BLaER1 (cell line): ENCODE measurements around the gene HSP90B1.

Experiments
- H3K27ac ChIP-seq: shearing (Covaris generic); formaldehyde crosslinking; 2 replicates; pipeline ENCODE4 v1.8.1; 2022
- H3K27me3 ChIP-seq: shearing (Covaris generic); formaldehyde crosslinking; 2 replicates; pipeline ENCODE4 v1.8.1; 2022
- H3K36me3 ChIP-seq: shearing (Covaris generic); formaldehyde crosslinking; 2 replicates; pipeline ENCODE4 v1.8.1; 2022
- H3K4me1 ChIP-seq: shearing (Covaris generic); formaldehyde crosslinking; 2 replicates; pipeline ENCODE4 v1.8.1; 2022
- H3K4me2 ChIP-seq: shearing (Covaris generic); formaldehyde crosslinking; 2 replicates; pipeline ENCODE4 v1.8.1; 2022
- H3K4me3 ChIP-seq: shearing (Covaris generic); formaldehyde crosslinking; 2 replicates; pipeline ENCODE4 v1.8.1; 2022
- H3K9ac ChIP-seq: shearing (Covaris generic); formaldehyde crosslinking; 2 replicates; pipeline ENCODE4 v1.8.1; 2022
- H3K9me3 ChIP-seq: shearing (Covaris generic); formaldehyde crosslinking; 2 replicates; pipeline ENCODE4 v1.8.1; 2022
- H4K20me1 ChIP-seq: shearing (Covaris generic); formaldehyde crosslinking; 2 replicates; pipeline ENCODE4 v1.8.1; 2022
- Cebpa-rat ChIP-seq: shearing (Covaris generic); IDR thresholded peaks from 2 replicates; pipeline ENCODE4 v1.8.1; 2022

HSP90B1 gene

GRCh38 chr12:103930034-103930786 is at the start of gene HSP90B1:
TSS of gene HSP90B1 (plus strand) at chr12:103930410. CDS start at chr12:103930516, 106 bp downstream.
- Histone ChIP-seq H3K9me3 (no peaks in the 10 kb centered on the region), H3K9ac (peak within 1 kb of the TSS; percentile 97), H3K27me3 (no peaks in the 10 kb centered on the region), H3K4me2 (peak within 1 kb of the TSS; percentile 92), H3K4me3 (peak within 1 kb of the TSS; percentile 85), H3K4me1 (peaks cover 53% of the 10 kb centered on the region), H3K27ac (peak within 1 kb of the TSS; percentile 96), H3K36me3 (peaks cover 34% of the 10 kb centered on the region), H4K20me1 (peaks cover 48% of the 10 kb centered on the region)
- TF ChIP-seq Cebpa-rat: no peak

- peak overlapping the region; percentile 71 for H3K27ac ChIP-seq
- H3K9ac ChIP-seq: 0 out of 2 replicates have a peak overlapping the region, but pooled peaks have one; percentile 63
- peak overlapping the region; percentile 79 for H3K4me2 ChIP-seq
These were observed 48.9 kb upstream of the HSP90B1 start for GRCh38 chr12:103881261-103881660.

GRCh38 chr12:103882861-103883596 is 47.2 kb upstream of the HSP90B1 start:
- Histone ChIP-seq H3K4me3 (no peak overlapping the region), H3K9ac (peak overlapping the region; percentile 23; the same call in 1 of the 2 replicates), H4K20me1 (no peaks in the 10 kb centered on the region), H3K4me1 (peaks cover 68% of the 10 kb centered on the region), H3K36me3 (no peaks in the 10 kb centered on the region), H3K27me3 (no peaks in the 10 kb centered on the region), H3K27ac (peak overlapping the region; percentile 16; the same call in 1 of the 2 replicates), H3K9me3 (no peaks in the 10 kb centered on the region), H3K4me2 (peak overlapping the region; percentile 79)
- no peak for TF ChIP-seq Cebpa-rat

More at GRCh38 chr12:103881261-103881660, 48.9 kb upstream of the HSP90B1 start:
- H3K27me3 ChIP-seq: no peaks in the 10 kb centered on the region
- peaks cover 72% of the 10 kb centered on the region for H3K4me1 ChIP-seq
- 0 out of 2 replicates have a peak, but pooled peaks cover 4% of the 10 kb centered on the region for H3K9me3 ChIP-seq
- H3K4me3 ChIP-seq: peak overlapping the region; percentile 32; the same call in 1 of the 2 replicates
- H4K20me1 ChIP-seq: no peaks in the 10 kb centered on the region
- H3K36me3 ChIP-seq: no peaks in the 10 kb centered on the region
- no peak for TF ChIP-seq Cebpa-rat

- 0 out of 2 replicates have a peak overlapping the region, but pooled peaks have one; percentile 16 for H3K27ac ChIP-seq
- H3K9ac ChIP-seq: peak overlapping the region; percentile 50; the same call in 1 of the 2 replicates
- H3K4me3 ChIP-seq: no peak overlapping the region
- peaks cover 59% of the 10 kb centered on the region for H3K4me1 ChIP-seq
- peak overlapping the region; percentile 79 for H3K4me2 ChIP-seq
- no peaks in the 10 kb centered on the region for H3K9me3 ChIP-seq
- H4K20me1 ChIP-seq: no peaks in the 10 kb centered on the region
- no peak for TF ChIP-seq Cebpa-rat
- H3K27me3 ChIP-seq: no peaks in the 10 kb centered on the region
- no peaks in the 10 kb centered on the region for H3K36me3 ChIP-seq
These were observed 46.3 kb upstream of the HSP90B1 start for GRCh38 chr12:103883908-103884307.

- no peak overlapping the region for H3K4me3 ChIP-seq
- H3K36me3 ChIP-seq: no peaks in the 10 kb centered on the region
- H3K27me3 ChIP-seq: no peaks in the 10 kb centered on the region
- TF ChIP-seq Cebpa-rat: no peak
- H3K4me2 ChIP-seq: peak overlapping the region; percentile 79
- H3K9ac ChIP-seq: no peak overlapping the region
- H3K4me1 ChIP-seq: peaks cover 55% of the 10 kb centered on the region
- no peaks in the 10 kb centered on the region for H3K9me3 ChIP-seq
- H3K27ac ChIP-seq: no peak overlapping the region
- no peaks in the 10 kb centered on the region for H4K20me1 ChIP-seq
These were observed 45.9 kb upstream of the HSP90B1 start for GRCh38 chr12:103884316-103884715.

GRCh38 chr12:103886195-103886797 is 43.9 kb upstream of the HSP90B1 start:
- Histone ChIP-seq H3K36me3 (no peaks in the 10 kb centered on the region), H3K4me2 (no peak overlapping the region), H3K9me3 (no peaks in the 10 kb centered on the region), H4K20me1 (no peaks in the 10 kb centered on the region), H3K27me3 (no peaks in the 10 kb centered on the region), H3K9ac (no peak overlapping the region), H3K4me1 (peaks cover 35% of the 10 kb centered on the region), H3K27ac (no peak overlapping the region), H3K4me3 (no peak overlapping the region)
- TF ChIP-seq Cebpa-rat: no peak

- no peak overlapping the region for H3K9ac ChIP-seq
- no peak overlapping the region for H3K4me3 ChIP-seq
- H4K20me1 ChIP-seq: no peaks in the 10 kb centered on the region
- H3K36me3 ChIP-seq: no peaks in the 10 kb centered on the region
- peaks cover 21% of the 10 kb centered on the region for H3K4me1 ChIP-seq
- H3K9me3 ChIP-seq: no peaks in the 10 kb centered on the region
- no peak overlapping the region for H3K27ac ChIP-seq
- H3K27me3 ChIP-seq: no peaks in the 10 kb centered on the region
- TF ChIP-seq Cebpa-rat: no peak
- no peak overlapping the region for H3K4me2 ChIP-seq
These were observed 42.5 kb upstream of the HSP90B1 start for GRCh38 chr12:103887738-103888137.

GRCh38 chr12:103897316-103897715 is 32.9 kb upstream of the HSP90B1 start:
- TF ChIP-seq Cebpa-rat: no peak
- Histone ChIP-seq H4K20me1 (no peaks in the 10 kb centered on the region), H3K4me3 (no peak overlapping the region), H3K27ac (no peak overlapping the region), H3K9me3 (no peaks in the 10 kb centered on the region), H3K36me3 (no peaks in the 10 kb centered on the region), H3K27me3 (no peaks in the 10 kb centered on the region), H3K4me2 (no peak overlapping the region), H3K9ac (no peak overlapping the region), H3K4me1 (no peaks in the 10 kb centered on the region)

- Histone ChIP-seq H3K4me3 (no peak overlapping the region), H3K9ac (no peak overlapping the region), H3K4me1 (0 out of 2 replicates have a peak, but pooled peaks cover 7% of the 10 kb centered on the region), H3K27me3 (no peaks in the 10 kb centered on the region), H3K27ac (no peak overlapping the region), H3K4me2 (no peak overlapping the region), H3K36me3 (no peaks in the 10 kb centered on the region), H3K9me3 (peaks cover 10% of the 10 kb centered on the region), H4K20me1 (no peaks in the 10 kb centered on the region)
- TF ChIP-seq Cebpa-rat: no peak
These were observed 28.6 kb upstream of the HSP90B1 start for GRCh38 chr12:103901518-103902173.
